Stimulated activated naive CD8-positive, alpha-beta T cell treated with anti-CD3 and anti-CD28 coated beads, Interleukin-15, amount 100 ng/mL, for 72 hours (primary cell): ENCODE data around the gene PHACTR4.
"Not testable (repeated sequence)": the region's sequence is repeated elsewhere in the genome, so short reads cannot be mapped to it uniquely, and the experiment has no call there.

Source experiments
- ATAC-seq: fragments of 150-1000 bp; cut with Tn5 transposase; 2 replicates; pipeline ENCODE4 v1.10.0; 2021; ENCODE audit warnings: mild to moderate bottlenecking, moderate library complexity
- DNase-seq, 2 donors: peaks; one replicate each; pipeline ENCODE4 v3.0.0; 2021 to 2022
- H3K27ac Mint-ChIP-seq, 2 donors: one replicate each; pipeline ENCODE4 v1.8.0; 2022; ENCODE audit warnings: mild to moderate bottlenecking in 2 of 2, mixed read lengths in 2 of 2, moderate library complexity in 2 of 2
- H3K27me3 Mint-ChIP-seq: one replicate; pipeline ENCODE4 v1.8.0; 2022; ENCODE audit warnings: mixed read lengths
- H3K4me1 Mint-ChIP-seq: one replicate; pipeline ENCODE4 v1.8.0; 2022; ENCODE audit warnings: mild to moderate bottlenecking, mixed read lengths
- H3K4me3 Mint-ChIP-seq, 2 donors: one replicate each; pipeline ENCODE4 v1.8.0; 2022; ENCODE audit warnings: mild to moderate bottlenecking in 2 of 2, mixed read lengths in 2 of 2, moderate library complexity in 1 of 2
- H3K9me3 Mint-ChIP-seq, 2 donors: one replicate each; pipeline ENCODE4 v1.8.0; 2022; ENCODE audit warnings: mixed read lengths in 2 of 2

The PHACTR4 gene

DNA sequence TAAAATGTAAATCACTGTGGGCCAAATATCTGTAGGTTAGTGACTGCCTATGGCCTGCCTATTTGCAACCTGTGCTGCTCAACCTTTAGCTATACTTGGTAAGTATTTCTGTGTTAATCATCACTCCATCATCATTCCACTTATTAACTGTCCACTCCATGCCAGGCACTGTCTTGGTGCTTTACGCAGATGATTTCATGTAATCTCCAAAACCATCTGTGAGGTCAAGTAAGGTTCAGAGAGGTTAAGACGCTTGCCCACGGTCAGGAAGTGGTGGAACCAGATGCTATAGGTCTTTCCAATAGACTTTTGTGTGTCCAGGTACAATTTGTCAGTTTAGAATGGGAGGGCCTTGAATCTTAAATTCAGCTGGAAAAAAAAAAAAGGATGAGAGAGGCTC is 10.8 kb upstream of the PHACTR4 start:
- no peak for ATAC-seq

DNA sequence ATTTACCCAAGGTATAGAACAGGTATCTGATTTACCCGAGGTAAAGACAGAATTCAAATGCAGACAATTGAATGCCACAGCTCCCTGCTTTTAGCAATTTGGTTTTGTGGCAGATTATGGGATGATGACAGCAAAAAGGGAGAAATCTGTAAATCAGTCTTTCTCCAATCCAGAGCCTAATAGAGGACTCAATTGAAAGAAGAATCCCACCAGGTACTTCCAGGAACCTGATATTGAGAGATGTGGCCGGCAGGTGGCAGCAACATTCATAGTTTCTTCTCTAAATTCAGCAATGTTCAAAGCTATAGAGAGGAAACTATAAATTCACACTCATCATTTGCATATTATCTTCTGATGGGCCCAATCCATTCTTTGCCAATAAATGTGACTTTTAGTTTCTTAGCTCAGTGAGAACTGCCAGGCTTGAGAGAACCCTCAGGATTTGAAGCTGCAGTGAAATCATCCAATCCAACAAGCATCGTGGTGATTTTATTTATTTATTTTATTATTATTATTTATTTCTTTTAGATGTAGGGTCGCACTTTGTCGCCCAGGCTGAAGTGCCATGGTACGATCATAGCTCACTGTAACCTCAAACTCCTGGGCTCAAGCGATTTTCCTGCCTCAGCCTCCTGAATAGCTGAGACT is 9.8 kb upstream of the PHACTR4 start:
- DNase-seq = peak; percentile 59 to 69
- no peak overlapping the region for H3K4me3 Mint-ChIP-seq

More for the DNA sequence above, 10.8 kb upstream of the PHACTR4 start:
- Mint-ChIP-seq H3K9me3 (no peaks in the 10 kb centered on the region), H3K4me1 (no peaks in the 10 kb centered on the region), H3K27me3 (no peaks in the 10 kb centered on the region), H3K27ac (no peak overlapping the region), H3K4me3 (no peak overlapping the region)
- no peak for DNase-seq

DNA sequence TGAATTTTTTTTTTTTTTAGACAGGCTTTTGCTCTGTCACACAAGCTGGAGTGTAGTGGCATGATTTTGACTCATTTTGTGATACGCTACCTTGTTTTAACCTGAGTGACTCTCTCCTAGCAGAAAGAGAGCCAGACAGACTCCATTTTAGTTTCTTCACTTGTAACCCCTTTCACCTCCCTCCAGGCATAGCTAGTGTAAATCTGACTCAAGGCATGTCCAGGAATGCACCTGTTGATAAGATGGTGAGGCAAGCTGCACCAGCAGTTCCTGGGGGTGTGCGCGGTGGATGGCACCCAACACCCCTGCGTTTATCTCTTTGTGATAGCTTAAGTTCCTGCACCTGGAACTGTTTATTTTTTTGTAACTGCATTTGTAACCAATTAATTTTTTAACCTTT is 4.7 kb upstream of the PHACTR4 start:
- Mint-ChIP-seq H3K27ac (peak overlapping the region in 1 of 2 donors; percentile 65), H3K27me3 (no peaks in the 10 kb centered on the region), H3K4me1 (peaks cover 20% of the 10 kb centered on the region), H3K4me3 (no peak overlapping the region), H3K9me3 (no peaks in the 10 kb centered on the region)
- DNase-seq (no peak), ATAC-seq (no peak)

More for the DNA sequence above, 9.8 kb upstream of the PHACTR4 start:
- no peak overlapping the region for H3K27ac Mint-ChIP-seq
- H3K27me3 Mint-ChIP-seq = no peaks in the 10 kb centered on the region
- no peaks in the 10 kb centered on the region for H3K9me3 Mint-ChIP-seq
- no peaks in the 10 kb centered on the region for H3K4me1 Mint-ChIP-seq
- ATAC-seq = peak; percentile 74

DNA sequence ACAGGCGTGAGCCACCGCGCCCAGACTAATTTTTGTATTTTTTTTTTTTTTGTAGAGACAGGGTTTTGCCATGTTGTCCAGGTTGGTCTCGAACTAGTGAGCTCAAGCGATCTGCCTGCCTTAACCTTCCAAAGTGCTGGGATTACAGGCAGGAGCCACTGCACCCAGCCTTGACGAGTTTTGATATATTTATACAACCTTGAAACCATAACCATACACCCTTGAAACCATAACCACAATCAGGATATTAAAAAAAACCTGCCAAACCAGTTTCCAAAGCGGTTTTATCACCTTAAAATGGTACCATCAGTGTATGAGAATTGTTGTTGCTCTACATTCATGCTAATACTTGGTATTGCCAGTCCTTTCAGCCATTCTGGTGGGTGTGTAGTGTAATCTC is 3.7 kb upstream of the PHACTR4 start:
- H3K4me1 Mint-ChIP-seq = peaks cover 25% of the 10 kb centered on the region
- no peak for DNase-seq
- H3K27ac Mint-ChIP-seq = no peak overlapping the region
- no peak overlapping the region for H3K4me3 Mint-ChIP-seq
- ATAC-seq = no peak
- H3K9me3 Mint-ChIP-seq = no peaks in the 10 kb centered on the region
- no peaks in the 10 kb centered on the region for H3K27me3 Mint-ChIP-seq

DNA sequence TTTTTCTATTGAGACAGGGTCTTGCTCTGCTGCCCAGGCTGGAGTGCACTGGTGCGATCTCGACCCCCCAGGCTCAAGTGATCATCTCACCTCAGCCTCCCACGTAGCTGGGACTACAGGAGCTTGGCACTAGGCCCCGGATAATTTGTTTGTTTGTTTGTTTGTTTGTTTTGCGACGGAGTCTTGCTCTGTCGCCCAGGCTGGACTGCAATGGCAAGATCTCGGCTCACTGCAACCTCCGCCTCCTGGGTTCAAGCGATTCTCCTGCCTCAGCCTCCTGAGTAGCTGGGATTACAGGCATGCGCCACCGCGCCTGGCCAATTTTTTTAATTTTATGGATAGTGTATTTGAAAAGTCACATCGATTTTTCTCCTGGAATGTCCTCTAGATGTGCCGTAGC is 932 bp upstream of the PHACTR4 start:
- peak overlapping the region; percentile 98 to 100 for H3K27ac Mint-ChIP-seq
- ATAC-seq, H3K27me3 Mint-ChIP-seq, DNase-seq, H3K9me3 Mint-ChIP-seq: not testable (repeated sequence)
- H3K4me1 Mint-ChIP-seq = peaks cover 35% of the 10 kb centered on the region
- peak overlapping the region; percentile 96 to 97 for H3K4me3 Mint-ChIP-seq

DNA sequence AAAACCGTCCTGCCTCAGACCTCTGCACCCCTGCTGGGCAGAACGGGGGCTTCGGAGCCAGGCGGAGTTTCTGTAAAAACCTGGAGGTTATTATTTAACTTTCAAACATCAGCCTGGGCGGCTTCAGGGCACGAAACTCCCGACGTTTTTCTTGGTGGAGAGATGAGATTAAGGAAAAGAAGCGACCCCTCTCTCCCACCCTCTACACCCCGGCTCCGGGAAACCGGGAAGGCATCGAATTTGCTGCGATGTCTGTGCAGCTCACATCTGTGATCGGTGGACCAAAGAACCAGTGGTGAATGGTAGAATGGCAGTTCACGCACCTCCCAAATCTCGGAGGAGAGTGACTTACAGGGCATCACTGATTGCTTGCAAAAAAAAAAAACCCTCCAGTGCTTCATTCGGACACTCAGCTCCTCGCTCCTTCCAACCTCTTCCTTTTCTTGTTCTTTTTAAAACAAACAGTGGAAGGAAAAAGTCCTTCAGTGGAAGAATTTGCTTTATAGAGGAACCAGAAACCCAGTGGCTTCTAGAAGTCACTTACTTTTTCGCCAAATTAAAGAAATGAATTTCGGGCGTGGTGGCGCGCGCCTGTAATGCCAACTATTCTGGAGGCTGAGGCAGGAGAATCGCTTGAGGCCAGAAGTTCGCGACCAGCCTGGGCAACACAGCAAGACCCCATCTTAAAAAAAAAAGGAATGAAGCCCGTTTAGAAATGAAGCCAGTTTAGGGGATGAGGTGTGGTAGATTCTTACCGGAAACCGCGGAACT is 884 bp downstream of the PHACTR4 start:
- Mint-ChIP-seq H3K9me3 (no peaks in the 10 kb centered on the region), H3K27me3 (no peaks in the 10 kb centered on the region), H3K4me3 (peak overlapping the region; percentile 96 to 97), H3K4me1 (peaks cover 37% of the 10 kb centered on the region), H3K27ac (peak overlapping the region; percentile 94 to 100)
- DNase-seq (peak; percentile 30 to 34), ATAC-seq (peak; percentile 43)

DNA sequence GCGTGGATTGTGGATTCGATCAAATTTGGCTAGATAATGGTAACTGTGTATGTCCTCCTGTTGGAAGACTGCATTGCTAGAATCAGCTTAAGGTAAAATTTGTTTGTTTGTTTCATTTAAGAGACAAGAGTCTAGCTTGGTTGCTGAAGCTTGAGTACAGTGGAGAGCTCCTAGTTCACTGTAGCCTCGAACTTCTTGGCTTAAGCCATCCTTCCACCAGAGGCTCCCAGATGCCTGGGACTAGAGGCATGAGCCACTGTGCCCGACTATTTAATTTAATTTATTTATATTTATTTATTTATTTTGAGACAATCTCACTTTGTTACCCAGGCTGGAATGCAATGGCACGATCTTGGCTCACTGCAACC is 1.5 kb downstream of the PHACTR4 start:
- peak overlapping the region; percentile 96 to 97 for H3K4me3 Mint-ChIP-seq
- H3K27me3 Mint-ChIP-seq = no peaks in the 10 kb centered on the region
- no peak overlapping the region for H3K27ac Mint-ChIP-seq
- DNase-seq = no peak
- no peak for ATAC-seq
- no peaks in the 10 kb centered on the region for H3K9me3 Mint-ChIP-seq
- peaks cover 40% of the 10 kb centered on the region for H3K4me1 Mint-ChIP-seq

DNA sequence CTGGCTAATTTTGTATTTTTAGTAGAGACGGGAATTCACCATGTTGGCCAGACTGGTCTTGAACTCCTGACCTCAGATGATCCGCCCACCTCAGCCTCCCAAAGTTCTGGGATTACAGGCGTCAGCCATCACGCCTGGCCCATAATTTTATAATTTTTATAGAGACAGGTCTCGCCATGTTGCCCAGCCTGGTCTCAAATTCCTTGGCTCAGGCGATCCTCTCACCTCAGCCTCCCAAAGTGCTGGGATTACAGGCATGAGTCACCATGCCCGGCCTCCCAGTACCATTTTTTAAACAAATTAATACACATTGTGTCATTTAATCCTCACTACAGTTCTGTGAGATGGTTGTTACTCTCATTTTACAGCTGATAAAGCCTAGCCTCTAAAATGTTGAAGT is 3.9 kb downstream of the PHACTR4 start:
- H3K27me3 Mint-ChIP-seq, H3K9me3 Mint-ChIP-seq, DNase-seq, ATAC-seq, H3K4me3 Mint-ChIP-seq: not testable (repeated sequence)
- H3K4me1 Mint-ChIP-seq = peaks cover 36% of the 10 kb centered on the region
- H3K27ac Mint-ChIP-seq = peak overlapping the region in 1 of 2 donors; percentile 52

DNA sequence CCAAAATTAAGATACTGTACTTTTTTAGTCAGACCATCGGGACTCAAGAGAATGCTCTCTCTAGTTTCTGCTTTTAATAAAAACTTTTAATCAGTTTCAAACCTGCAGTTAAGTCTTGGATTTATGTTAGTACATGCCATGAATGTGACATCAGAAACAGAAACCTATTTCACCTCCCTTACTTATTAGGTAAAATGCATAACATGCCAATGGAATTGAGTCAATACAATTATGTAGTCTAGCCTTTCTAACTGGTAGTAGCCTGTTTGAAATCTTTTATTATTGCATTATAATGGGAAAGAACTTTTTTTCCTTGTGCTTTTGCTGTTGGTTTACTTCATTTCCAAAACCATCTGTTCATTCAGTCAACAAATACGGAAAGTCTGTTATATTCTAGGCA is 4.8 kb downstream of the PHACTR4 start:
- H3K4me1 Mint-ChIP-seq = peaks cover 28% of the 10 kb centered on the region
- H3K4me3 Mint-ChIP-seq = no peak overlapping the region
- DNase-seq (no peak), ATAC-seq (no peak)
- H3K27ac Mint-ChIP-seq = peak overlapping the region in 1 of 2 donors; percentile 13
- no peaks in the 10 kb centered on the region for H3K27me3 Mint-ChIP-seq
- H3K9me3 Mint-ChIP-seq = no peaks in the 10 kb centered on the region

DNA sequence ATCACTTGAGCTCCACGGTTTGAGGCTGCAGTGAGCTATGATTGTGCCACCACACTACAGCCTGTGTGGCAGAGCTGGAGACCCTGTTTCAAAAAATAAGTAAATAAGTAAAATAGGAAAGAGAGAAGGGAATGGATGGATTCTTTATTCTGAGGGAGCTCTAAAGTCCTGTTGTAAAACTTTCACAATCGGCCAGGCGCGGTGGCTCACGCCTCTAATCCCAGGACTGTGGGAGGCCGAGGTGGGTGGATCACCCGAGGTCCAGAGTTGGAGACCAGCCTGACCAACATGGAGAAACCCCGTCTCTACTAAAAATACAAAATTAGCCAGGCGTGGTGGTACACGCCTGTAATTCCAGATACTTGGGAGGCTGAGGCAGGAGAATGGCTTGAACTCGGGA is 6.1 kb downstream of the PHACTR4 start:
- H3K27me3 Mint-ChIP-seq, DNase-seq, ATAC-seq, H3K4me3 Mint-ChIP-seq, H3K27ac Mint-ChIP-seq, H3K9me3 Mint-ChIP-seq: not testable (repeated sequence)
- peaks cover 28% of the 10 kb centered on the region for H3K4me1 Mint-ChIP-seq

DNA sequence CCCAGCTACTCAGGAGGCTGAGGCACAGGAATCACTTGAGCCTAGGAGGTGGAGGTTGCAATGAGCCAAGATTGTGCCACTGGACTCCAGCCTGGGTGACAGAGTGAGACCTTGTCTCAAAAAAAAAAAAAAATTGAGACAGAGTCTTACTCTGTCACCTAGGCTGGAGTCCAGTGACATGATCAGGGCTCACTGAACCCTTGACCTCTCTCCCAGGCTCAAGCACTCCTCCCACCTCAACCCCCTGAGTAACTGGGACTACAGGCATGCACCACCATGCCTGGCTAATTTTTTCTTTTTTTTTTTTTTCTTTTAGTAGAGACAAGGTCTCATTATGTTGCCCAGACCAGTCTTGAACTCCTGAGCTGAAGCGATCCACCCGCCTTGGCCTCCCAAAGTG is 6.7 kb downstream of the PHACTR4 start:
- not testable (repeated sequence) for H3K27me3 Mint-ChIP-seq, H3K4me3 Mint-ChIP-seq, DNase-seq, H3K27ac Mint-ChIP-seq, ATAC-seq, H3K9me3 Mint-ChIP-seq
- H3K4me1 Mint-ChIP-seq = peaks cover 26% of the 10 kb centered on the region

DNA sequence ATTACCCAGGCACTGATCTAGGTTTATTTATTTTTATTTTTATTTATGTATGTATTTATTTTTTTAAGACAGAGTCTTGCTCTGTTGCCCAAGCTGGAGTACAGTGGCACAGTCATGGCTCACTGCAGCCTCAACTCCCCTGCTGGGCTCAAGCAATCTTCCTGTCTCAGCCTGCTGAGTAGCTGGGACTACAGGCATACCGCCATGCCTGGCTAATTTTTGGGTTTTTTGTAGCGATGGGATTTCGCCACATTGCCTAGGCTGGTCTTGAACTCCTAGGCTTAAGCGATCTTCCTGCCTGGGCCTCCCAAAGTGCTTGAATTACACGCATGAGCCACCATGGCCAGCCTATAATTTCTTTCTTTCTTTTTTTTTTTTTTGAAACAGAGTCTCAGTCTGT is 9.4 kb downstream of the PHACTR4 start:
- peaks cover 23% of the 10 kb centered on the region for H3K4me1 Mint-ChIP-seq
- DNase-seq = no peak
- H3K27ac Mint-ChIP-seq = no peak overlapping the region

DNA sequence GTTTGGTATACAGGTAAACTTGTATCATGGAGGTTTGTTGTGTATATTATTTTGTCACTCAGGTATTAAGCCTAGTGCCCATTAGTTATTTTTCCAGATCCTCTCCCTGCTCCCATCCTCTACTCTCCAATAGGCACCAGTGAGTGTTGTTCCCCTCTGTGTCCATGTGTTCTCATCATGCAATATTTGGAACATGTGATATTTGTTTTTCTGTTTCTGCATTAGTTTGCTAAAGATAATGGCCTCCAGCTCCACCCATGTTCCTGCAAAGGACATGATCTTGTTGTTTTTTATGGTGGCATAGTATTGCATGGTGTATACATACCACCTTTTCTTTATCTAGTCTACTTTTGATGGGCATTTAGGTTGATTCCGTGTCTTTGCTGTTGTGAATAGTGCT is 10.9 kb downstream of the PHACTR4 start:
- H3K4me3 Mint-ChIP-seq = no peak overlapping the region
- H3K9me3 Mint-ChIP-seq = peaks cover 8 to 13% of the 10 kb centered on the region in 2 donors
- ATAC-seq (no peak), DNase-seq (no peak)
- H3K4me1 Mint-ChIP-seq = peaks cover 22% of the 10 kb centered on the region
- peak overlapping the region in 1 of 2 donors; percentile 38 for H3K27ac Mint-ChIP-seq
- H3K27me3 Mint-ChIP-seq = no peaks in the 10 kb centered on the region

More for the DNA sequence above, 9.4 kb downstream of the PHACTR4 start:
- no peaks in the 10 kb centered on the region for H3K27me3 Mint-ChIP-seq
- H3K4me3 Mint-ChIP-seq = no peak overlapping the region
- H3K9me3 Mint-ChIP-seq = peaks cover 8 to 9% of the 10 kb centered on the region in 2 donors
- ATAC-seq = no peak

DNA sequence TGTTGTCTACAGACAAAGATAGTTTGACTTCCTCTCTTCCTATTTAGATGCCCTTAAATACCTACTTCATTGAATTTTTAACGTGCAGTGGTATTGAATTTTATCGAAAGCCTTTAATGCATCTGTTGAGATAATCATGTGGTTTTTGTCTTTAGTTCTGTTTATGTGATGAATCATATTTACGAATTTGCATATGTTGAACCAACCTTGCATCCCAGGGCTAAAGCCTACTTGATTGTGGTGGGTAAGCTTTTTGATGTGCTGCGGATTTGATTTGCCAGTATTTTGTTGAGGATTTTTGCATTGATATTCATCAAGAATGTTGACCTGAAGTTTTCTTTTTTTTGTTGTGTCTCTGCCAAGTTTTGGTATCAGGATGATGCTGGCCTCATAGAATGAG is 14.2 kb downstream of the PHACTR4 start:
- not testable (repeated sequence) for ATAC-seq, DNase-seq, H3K27ac Mint-ChIP-seq, H3K27me3 Mint-ChIP-seq, H3K4me3 Mint-ChIP-seq
- peaks cover 8 to 13% of the 10 kb centered on the region in 2 donors for H3K9me3 Mint-ChIP-seq
- H3K4me1 Mint-ChIP-seq = peaks cover 19% of the 10 kb centered on the region

DNA sequence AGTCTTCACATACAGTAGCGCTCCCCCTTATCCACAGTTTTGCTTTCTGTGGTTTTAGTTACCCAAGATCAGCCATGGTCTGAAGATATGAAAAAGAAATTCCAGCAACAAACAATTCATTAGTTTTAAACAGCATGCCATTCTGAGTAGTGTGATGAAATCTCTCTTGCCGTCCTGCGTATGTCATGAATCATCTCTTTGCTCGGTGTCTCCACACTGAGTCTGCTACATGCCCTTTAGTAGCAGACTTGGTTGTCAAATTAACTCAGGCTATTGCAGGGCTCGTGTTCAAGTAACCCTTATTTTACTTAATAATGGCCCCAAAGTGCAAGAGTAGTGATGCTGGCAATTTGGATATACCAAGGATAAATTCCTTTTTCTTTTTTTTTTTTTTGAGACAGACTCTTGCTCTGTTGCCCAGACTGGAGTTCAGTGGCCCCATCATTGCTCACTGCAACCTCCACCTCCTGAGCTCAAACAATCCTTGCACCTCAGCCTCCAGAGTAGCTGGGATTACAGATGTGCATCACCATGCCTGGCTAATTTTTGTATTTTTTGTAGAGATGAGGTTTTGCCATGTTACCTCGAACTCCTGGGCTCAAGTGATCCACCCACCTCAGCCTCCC is 22.6 kb downstream of the PHACTR4 start:
- Mint-ChIP-seq H3K27me3 (no peaks in the 10 kb centered on the region), H3K9me3 (no peaks in the 10 kb centered on the region), H3K27ac (peak overlapping the region in 1 of 2 donors; percentile 33), H3K4me3 (no peak overlapping the region), H3K4me1 (peaks cover 15% of the 10 kb centered on the region)
- ATAC-seq (no peak), DNase-seq (no peak)

DNA sequence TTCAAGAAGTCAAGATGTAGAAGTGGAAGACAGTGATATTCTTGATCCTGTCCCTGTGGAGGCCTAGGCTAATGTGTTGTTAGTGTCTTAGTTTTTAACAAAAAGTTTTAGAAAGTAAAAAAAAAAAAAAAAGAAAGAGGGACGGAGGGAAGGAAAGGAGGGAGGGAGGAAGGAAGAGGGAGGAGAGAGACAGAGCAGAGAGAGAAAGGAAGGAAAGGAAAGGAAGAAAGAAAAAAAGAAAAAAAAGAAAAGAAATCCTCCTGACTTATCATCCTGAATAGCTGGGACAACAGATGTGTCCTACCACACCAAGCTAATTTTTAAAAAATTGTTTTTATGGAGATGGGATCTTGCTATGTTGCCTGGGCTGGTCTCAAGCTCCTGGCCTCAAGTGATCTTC is 24.6 kb downstream of the PHACTR4 start:
- H3K4me1 Mint-ChIP-seq = peaks cover 6% of the 10 kb centered on the region
- no peaks in the 10 kb centered on the region for H3K9me3 Mint-ChIP-seq
- H3K4me3 Mint-ChIP-seq = no peak overlapping the region
- ATAC-seq (no peak), DNase-seq (no peak)
- no peaks in the 10 kb centered on the region for H3K27me3 Mint-ChIP-seq
- H3K27ac Mint-ChIP-seq = no peak overlapping the region
